ENCODE results near the gene SCAPER. TPM values are rescaled to one million over a fixed set of nuclear protein-coding genes. Genes with fewer than 3 reads are reported as not detected.

SCAPER gene
- total and polyA plus RNA-seq, 2 donors = 15.7 to 15.9 TPM

- no peak overlapping the region for H3K27ac ChIP-seq (ENCODE audit: low read depth in 1 of 2, low read length in 1 of 2)
- H3K27me3 ChIP-seq (ENCODE audit: control insufficient read depth in 2 of 2, insufficient read depth in 1 of 2, low read length in 1 of 2) = no peaks in the 10 kb centered on the region
- H3K4me3 ChIP-seq (ENCODE audit: low read length in 2 of 2) = no peak overlapping the region
- no peak for DNase-seq (ENCODE audit: low read depth in 6 of 9, low spot score in 9 of 9)
- no peaks in the 10 kb centered on the region for H3K9me3 ChIP-seq (ENCODE audit: control insufficient read depth in 2 of 2, insufficient read depth in 1 of 2, low read length in 1 of 2)
- WGBS = 98% methylated on average over 2 of the region's 2 CpGs
- H3K4me1 ChIP-seq (ENCODE audit: control insufficient read depth in 2 of 2, insufficient read depth in 2 of 2, low read length in 2 of 2) = no peaks in the 10 kb centered on the region
- no peaks in the 10 kb centered on the region for H3K36me3 ChIP-seq (ENCODE audit: control insufficient read depth in 2 of 2, insufficient read depth in 2 of 2, low read length in 1 of 2)
Measured at GRCh38 chr15:76483752-76484151, 421.4 kb downstream of the SCAPER start.

- 98% methylated on average over 1 of the region's 1 CpG for WGBS
- Histone ChIP-seq H3K4me3 (ENCODE audit: low read length in 2 of 2) (no peak overlapping the region), H3K4me1 (ENCODE audit: control insufficient read depth in 2 of 2, insufficient read depth in 2 of 2, low read length in 2 of 2) (no peaks in the 10 kb centered on the region)
Measured at GRCh38 chr15:76483018-76483417, 422.1 kb downstream of the SCAPER start.

DNA sequence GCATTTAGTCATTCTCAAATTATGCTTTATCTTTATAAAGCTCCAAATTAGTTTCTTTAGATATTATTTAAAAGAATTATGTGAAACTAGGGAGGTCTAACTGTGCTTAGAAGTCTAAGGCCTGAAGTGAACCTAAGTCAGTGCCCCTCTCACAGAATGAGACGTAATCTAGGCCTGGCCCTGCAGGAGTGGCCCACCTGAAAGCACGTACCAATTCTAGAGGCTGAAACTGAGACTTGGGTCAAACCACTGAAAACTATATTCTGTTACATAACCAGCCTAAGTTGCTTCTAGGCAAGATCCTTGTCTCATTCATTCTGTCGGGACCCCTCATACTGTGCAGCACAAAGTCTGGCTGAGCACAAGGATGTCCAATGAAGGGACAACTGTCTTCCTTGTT is 424.9 kb downstream of the SCAPER start:
- 98% methylated on average over 3 of the region's 3 CpGs for WGBS
- Histone ChIP-seq H3K27me3 (ENCODE audit: control insufficient read depth in 2 of 2, insufficient read depth in 1 of 2, low read length in 1 of 2) (no peaks in the 10 kb centered on the region), H3K9me3 (ENCODE audit: control insufficient read depth in 2 of 2, insufficient read depth in 1 of 2, low read length in 1 of 2) (no peaks in the 10 kb centered on the region), H3K4me3 (ENCODE audit: low read length in 2 of 2) (no peak overlapping the region), H3K36me3 (ENCODE audit: control insufficient read depth in 2 of 2, insufficient read depth in 2 of 2, low read length in 1 of 2) (no peaks in the 10 kb centered on the region), H3K4me1 (ENCODE audit: control insufficient read depth in 2 of 2, insufficient read depth in 2 of 2, low read length in 2 of 2) (no peaks in the 10 kb centered on the region), H3K27ac (ENCODE audit: low read depth in 1 of 2, low read length in 1 of 2) (no peak overlapping the region)
- no peak for DNase-seq (ENCODE audit: low read depth in 6 of 9, low spot score in 9 of 9)

More at GRCh38 chr15:76483018-76483417, 422.1 kb downstream of the SCAPER start:
- Histone ChIP-seq H3K27ac (ENCODE audit: low read depth in 1 of 2, low read length in 1 of 2) (no peak overlapping the region), H3K9me3 (ENCODE audit: control insufficient read depth in 2 of 2, insufficient read depth in 1 of 2, low read length in 1 of 2) (no peaks in the 10 kb centered on the region), H3K36me3 (ENCODE audit: control insufficient read depth in 2 of 2, insufficient read depth in 2 of 2, low read length in 1 of 2) (no peaks in the 10 kb centered on the region), H3K27me3 (ENCODE audit: control insufficient read depth in 2 of 2, insufficient read depth in 1 of 2, low read length in 1 of 2) (no peaks in the 10 kb centered on the region)
- DNase-seq (ENCODE audit: low read depth in 6 of 9, low spot score in 9 of 9) = no peak

DNA sequence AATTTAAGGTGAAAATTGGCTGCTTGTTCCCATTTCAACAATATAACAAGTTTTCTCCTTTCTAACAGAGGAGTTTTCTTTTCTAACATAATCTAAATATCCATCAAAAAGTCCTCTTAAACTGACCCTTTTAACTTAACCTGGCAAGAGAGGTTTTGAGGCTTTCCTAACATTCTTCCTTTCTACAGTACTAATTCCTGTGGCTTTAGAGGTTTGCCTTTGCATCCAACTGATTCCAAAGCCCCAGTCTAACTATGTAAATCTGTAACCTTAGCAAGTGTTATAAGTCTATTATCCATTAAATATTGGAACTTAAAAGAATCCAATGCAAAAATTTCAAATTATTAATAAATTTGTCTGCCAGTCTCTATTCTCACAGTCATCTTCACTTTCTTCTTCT is 434.4 kb downstream of the SCAPER start:
- Histone ChIP-seq H3K4me3 (ENCODE audit: low read length in 2 of 2) (no peak overlapping the region), H3K27ac (ENCODE audit: low read depth in 1 of 2, low read length in 1 of 2) (no peak overlapping the region), H3K4me1 (ENCODE audit: control insufficient read depth in 2 of 2, insufficient read depth in 2 of 2, low read length in 2 of 2) (no peaks in the 10 kb centered on the region), H3K27me3 (ENCODE audit: control insufficient read depth in 2 of 2, insufficient read depth in 1 of 2, low read length in 1 of 2) (no peaks in the 10 kb centered on the region), H3K36me3 (ENCODE audit: control insufficient read depth in 2 of 2, insufficient read depth in 2 of 2, low read length in 1 of 2) (peaks cover 0 to 3% of the 10 kb centered on the region in 2 donors), H3K9me3 (ENCODE audit: control insufficient read depth in 2 of 2, insufficient read depth in 1 of 2, low read length in 1 of 2) (no peaks in the 10 kb centered on the region)
- no peak for DNase-seq (ENCODE audit: low read depth in 6 of 9, low spot score in 9 of 9)

- Histone ChIP-seq H3K27me3 (ENCODE audit: control insufficient read depth in 2 of 2, insufficient read depth in 1 of 2, low read length in 1 of 2) (no peaks in the 10 kb centered on the region), H3K4me3 (ENCODE audit: low read length in 2 of 2) (no peak overlapping the region), H3K4me1 (ENCODE audit: control insufficient read depth in 2 of 2, insufficient read depth in 2 of 2, low read length in 2 of 2) (no peaks in the 10 kb centered on the region), H3K36me3 (ENCODE audit: control insufficient read depth in 2 of 2, insufficient read depth in 2 of 2, low read length in 1 of 2) (peaks cover 0 to 3% of the 10 kb centered on the region in 2 donors), H3K9me3 (ENCODE audit: control insufficient read depth in 2 of 2, insufficient read depth in 1 of 2, low read length in 1 of 2) (no peaks in the 10 kb centered on the region), H3K27ac (ENCODE audit: low read depth in 1 of 2, low read length in 1 of 2) (no peak overlapping the region)
- over 99% methylated on average over 2 of the region's 2 CpGs for WGBS
- DNase-seq (ENCODE audit: low read depth in 6 of 9, low spot score in 9 of 9) = no peak
Measured at GRCh38 chr15:76468722-76469121, 436.4 kb downstream of the SCAPER start.

GRCh38 chr15:76467136-76467535 is 438.0 kb downstream of the SCAPER start:
- no peak for DNase-seq (ENCODE audit: low read depth in 6 of 9, low spot score in 9 of 9)
- H3K36me3 ChIP-seq (ENCODE audit: control insufficient read depth in 2 of 2, insufficient read depth in 2 of 2, low read length in 1 of 2) = peaks cover 0 to 3% of the 10 kb centered on the region in 2 donors
- no peaks in the 10 kb centered on the region for H3K4me1 ChIP-seq (ENCODE audit: control insufficient read depth in 2 of 2, insufficient read depth in 2 of 2, low read length in 2 of 2)
- no peak overlapping the region for H3K27ac ChIP-seq (ENCODE audit: low read depth in 1 of 2, low read length in 1 of 2)
- 93% methylated on average over 1 of the region's 1 CpG for WGBS
- no peak overlapping the region for H3K4me3 ChIP-seq (ENCODE audit: low read length in 2 of 2)
- no peaks in the 10 kb centered on the region for H3K9me3 ChIP-seq (ENCODE audit: control insufficient read depth in 2 of 2, insufficient read depth in 1 of 2, low read length in 1 of 2)
- H3K27me3 ChIP-seq (ENCODE audit: control insufficient read depth in 2 of 2, insufficient read depth in 1 of 2, low read length in 1 of 2) = no peaks in the 10 kb centered on the region

GRCh38 chr15:76465728-76466127 is 439.4 kb downstream of the SCAPER start:
- no peaks in the 10 kb centered on the region for H3K9me3 ChIP-seq (ENCODE audit: control insufficient read depth in 2 of 2, insufficient read depth in 1 of 2, low read length in 1 of 2)
- H3K4me3 ChIP-seq (ENCODE audit: low read length in 2 of 2) = no peak overlapping the region
- no peak overlapping the region for H3K27ac ChIP-seq (ENCODE audit: low read depth in 1 of 2, low read length in 1 of 2)
- H3K27me3 ChIP-seq (ENCODE audit: control insufficient read depth in 2 of 2, insufficient read depth in 1 of 2, low read length in 1 of 2) = no peaks in the 10 kb centered on the region
- DNase-seq (ENCODE audit: low read depth in 6 of 9, low spot score in 9 of 9) = no peak
- WGBS = 98% methylated on average over 1 of the region's 1 CpG
- no peaks in the 10 kb centered on the region for H3K4me1 ChIP-seq (ENCODE audit: control insufficient read depth in 2 of 2, insufficient read depth in 2 of 2, low read length in 2 of 2)
- peaks cover 2 to 3% of the 10 kb centered on the region in 2 donors for H3K36me3 ChIP-seq (ENCODE audit: control insufficient read depth in 2 of 2, insufficient read depth in 2 of 2, low read length in 1 of 2)

DNA sequence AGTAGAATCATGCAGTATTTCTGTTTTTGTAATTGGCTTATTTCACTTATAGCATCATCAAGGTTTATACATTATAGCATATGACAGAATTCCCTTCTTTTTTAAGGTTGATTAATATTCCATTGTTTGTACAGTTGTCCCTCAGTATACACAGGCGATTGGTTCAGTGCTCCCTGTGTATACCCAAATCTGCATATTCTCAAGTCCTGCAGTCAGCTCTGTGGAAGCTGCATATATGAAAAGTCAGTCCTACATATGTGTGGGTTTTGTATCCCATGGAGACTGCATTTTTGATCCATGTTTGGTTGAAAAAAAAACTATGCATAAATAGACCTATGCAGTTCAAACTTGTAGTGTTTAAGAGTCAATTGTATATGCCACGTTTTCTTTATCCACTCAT is 440.9 kb downstream of the SCAPER start:
- no peaks in the 10 kb centered on the region for H3K4me1 ChIP-seq (ENCODE audit: control insufficient read depth in 2 of 2, insufficient read depth in 2 of 2, low read length in 2 of 2)
- no peak overlapping the region for H3K4me3 ChIP-seq (ENCODE audit: low read length in 2 of 2)
- 99% methylated on average over 2 of the region's 2 CpGs for WGBS
- no peaks in the 10 kb centered on the region for H3K9me3 ChIP-seq (ENCODE audit: control insufficient read depth in 2 of 2, insufficient read depth in 1 of 2, low read length in 1 of 2)
- peaks cover 0 to 2% of the 10 kb centered on the region in 2 donors for H3K36me3 ChIP-seq (ENCODE audit: control insufficient read depth in 2 of 2, insufficient read depth in 2 of 2, low read length in 1 of 2)
- no peak overlapping the region for H3K27ac ChIP-seq (ENCODE audit: low read depth in 1 of 2, low read length in 1 of 2)
- no peak for DNase-seq (ENCODE audit: low read depth in 6 of 9, low spot score in 9 of 9)
- no peaks in the 10 kb centered on the region for H3K27me3 ChIP-seq (ENCODE audit: control insufficient read depth in 2 of 2, insufficient read depth in 1 of 2, low read length in 1 of 2)

DNA sequence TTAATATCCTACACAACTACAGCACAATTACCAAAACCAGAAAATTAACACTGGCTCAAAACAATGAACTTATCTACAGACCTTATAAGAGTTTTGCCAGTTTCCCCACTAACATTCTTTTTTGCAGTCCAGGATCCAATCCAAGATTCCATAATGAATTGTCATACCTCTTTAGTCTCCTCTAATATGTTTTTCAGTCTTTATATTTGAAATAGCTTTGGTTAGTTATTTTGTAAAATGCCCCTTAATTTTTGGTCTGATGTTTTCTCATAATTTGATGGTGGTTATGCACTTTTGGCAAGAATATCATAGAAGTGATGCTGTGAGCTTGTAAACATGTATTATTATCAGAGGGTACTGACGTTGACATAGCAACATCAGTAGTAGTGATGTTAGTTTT is 444.3 kb downstream of the SCAPER start:
- Histone ChIP-seq H3K4me3 (ENCODE audit: low read length in 2 of 2) (no peak overlapping the region), H3K36me3 (ENCODE audit: control insufficient read depth in 2 of 2, insufficient read depth in 2 of 2, low read length in 1 of 2) (peaks cover 0 to 2% of the 10 kb centered on the region in 2 donors), H3K27ac (ENCODE audit: low read depth in 1 of 2, low read length in 1 of 2) (no peak overlapping the region), H3K9me3 (ENCODE audit: control insufficient read depth in 2 of 2, insufficient read depth in 1 of 2, low read length in 1 of 2) (no peaks in the 10 kb centered on the region), H3K27me3 (ENCODE audit: control insufficient read depth in 2 of 2, insufficient read depth in 1 of 2, low read length in 1 of 2) (no peaks in the 10 kb centered on the region), H3K4me1 (ENCODE audit: control insufficient read depth in 2 of 2, insufficient read depth in 2 of 2, low read length in 2 of 2) (no peaks in the 10 kb centered on the region)
- 98% methylated on average over 1 of the region's 1 CpG for WGBS
- no peak for DNase-seq (ENCODE audit: low read depth in 6 of 9, low spot score in 9 of 9)

GRCh38 chr15:76460347-76460746 is 444.8 kb downstream of the SCAPER start:
- Histone ChIP-seq H3K27ac (ENCODE audit: low read depth in 1 of 2, low read length in 1 of 2) (no peak overlapping the region), H3K4me3 (ENCODE audit: low read length in 2 of 2) (no peak overlapping the region), H3K36me3 (ENCODE audit: control insufficient read depth in 2 of 2, insufficient read depth in 2 of 2, low read length in 1 of 2) (peaks cover 0 to 2% of the 10 kb centered on the region in 2 donors), H3K27me3 (ENCODE audit: control insufficient read depth in 2 of 2, insufficient read depth in 1 of 2, low read length in 1 of 2) (no peaks in the 10 kb centered on the region), H3K9me3 (ENCODE audit: control insufficient read depth in 2 of 2, insufficient read depth in 1 of 2, low read length in 1 of 2) (no peaks in the 10 kb centered on the region), H3K4me1 (ENCODE audit: control insufficient read depth in 2 of 2, insufficient read depth in 2 of 2, low read length in 2 of 2) (no peaks in the 10 kb centered on the region)
- WGBS = over 99% methylated on average over 3 of the region's 3 CpGs
- no peak for DNase-seq (ENCODE audit: low read depth in 6 of 9, low spot score in 9 of 9)

All from thymus (tissue), 11 donors.